Measurements from ENCODE around the gene LRRC28. TPM values are rescaled to one million over a fixed set of nuclear protein-coding genes. Genes with fewer than 3 reads are reported as not detected.

Gene LRRC28
- total and polyA plus RNA-seq, 2 of the 4 experiments (the other 2 are of a cell fraction), result 12.7 to 21.1 TPM

DNA sequence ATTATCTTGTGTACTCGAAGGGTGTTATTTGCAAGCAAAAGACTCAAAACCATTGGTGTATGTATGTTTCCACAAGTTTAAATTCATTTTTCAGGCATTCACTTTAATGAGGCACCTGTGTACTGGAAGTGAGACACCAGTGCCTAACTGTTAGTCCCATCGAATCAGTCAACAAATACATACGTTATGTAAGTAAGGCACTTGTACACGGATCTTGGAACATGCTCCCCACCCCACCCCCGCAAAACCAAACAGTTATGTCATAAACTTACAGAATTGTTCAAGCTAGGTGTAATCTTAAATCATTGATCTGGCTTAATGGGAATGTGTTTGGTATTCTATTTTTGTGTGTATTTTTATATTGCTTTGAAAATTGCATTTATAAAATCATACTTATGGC, 17.1 kb downstream of the LRRC28 start:
- Histone ChIP-seq H4K91ac (ENCODE audit: insufficient read depth, low read depth, low read length) (no peak overlapping the region), H3K14ac (replicated peaks; ENCODE audit: low read depth, low read length) (no peak overlapping the region), H3K4me1 (ENCODE audit: control insufficient read depth, insufficient read depth, low read length) (no peaks in the 10 kb centered on the region), H3K23ac (ENCODE audit: low read depth, low read length) (no peak overlapping the region), H3K56ac (ENCODE audit: extremely low read depth, insufficient read depth, low read length) (no peak overlapping the region), H2AK9ac (replicated peaks; ENCODE audit: low read depth, low read length, poor library complexity) (no peak overlapping the region), H3K27ac (ENCODE audit: insufficient read depth, low read length) (no peak overlapping the region), H3K9ac (ENCODE audit: low read depth, low read length) (no peak overlapping the region), H4K5ac (ENCODE audit: low read depth, low read length) (no peak overlapping the region), H2BK20ac (ENCODE audit: low read depth, low read length) (no peak overlapping the region), H3K18ac (ENCODE audit: low read depth, low read length) (no peak overlapping the region), H2BK5ac (ENCODE audit: low read depth, low read length, poor library complexity, severe bottlenecking) (no peak overlapping the region), H3K4ac (ENCODE audit: low read depth, low read length) (no peak overlapping the region), H3K9me3 (ENCODE audit: control insufficient read depth, insufficient read depth, low read length) (no peaks in the 10 kb centered on the region), H3K36me3 (ENCODE audit: control insufficient read depth, insufficient read depth, low read length) (no peaks in the 10 kb centered on the region), H2AK5ac (ENCODE audit: low read depth, low read length) (no peak overlapping the region), H3K4me2 (ENCODE audit: low read depth, low read length) (no peak overlapping the region), H2BK15ac (ENCODE audit: low read depth, low read length) (no peak overlapping the region), H3K9me1 (ENCODE audit: insufficient read depth, low read length) (no peaks in the 10 kb centered on the region), H4K8ac (ENCODE audit: low read depth in 2 of 2, low read length in 2 of 2) (no peak overlapping the region), H3K79me1 (ENCODE audit: low read depth in 1 of 2, low read length in 2 of 2) (no peaks in the 10 kb centered on the region; a peak in 1 of 4 replicates), H4K20me1 (ENCODE audit: insufficient read depth, low read length) (no peaks in the 10 kb centered on the region), H2AFZ (replicated peaks; ENCODE audit: low read length, poor library complexity) (no peak overlapping the region), H2BK120ac (ENCODE audit: low read depth, low read length) (no peak overlapping the region), H3K4me3 (ENCODE audit: insufficient read depth, low read depth, low read length) (no peak overlapping the region), H3K27me3 (ENCODE audit: control insufficient read depth, insufficient read depth, low read length) (no peaks in the 10 kb centered on the region)
- BruUV-seq (replicated peaks), result no TSS peak
- TF ChIP-seq, protein P1, sequence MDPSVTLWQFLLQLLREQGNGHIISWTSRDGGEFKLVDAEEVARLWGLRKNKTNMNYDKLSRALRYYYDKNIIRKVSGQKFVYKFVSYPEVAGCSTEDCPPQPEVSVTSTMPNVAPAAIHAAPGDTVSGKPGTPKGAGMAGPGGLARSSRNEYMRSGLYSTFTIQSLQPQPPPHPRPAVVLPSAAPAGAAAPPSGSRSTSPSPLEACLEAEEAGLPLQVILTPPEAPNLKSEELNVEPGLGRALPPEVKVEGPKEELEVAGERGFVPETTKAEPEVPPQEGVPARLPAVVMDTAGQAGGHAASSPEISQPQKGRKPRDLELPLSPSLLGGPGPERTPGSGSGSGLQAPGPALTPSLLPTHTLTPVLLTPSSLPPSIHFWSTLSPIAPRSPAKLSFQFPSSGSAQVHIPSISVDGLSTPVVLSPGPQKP (IDR thresholded peaks at IDR 0.05; ENCODE audit: borderline replicate concordance, low read depth, low read length), result no peak
- TF ChIP-seq BHLHE40 (IDR thresholded peaks at IDR 0.05; ENCODE audit: low read depth, low read length), result no peak
- ATAC-seq (ENCODE audit: low read depth) (no peak), DNase-seq (no peak)
- in situ Hi-C loops (cut with MboI; ENCODE audit: low sequenced_read_pairs) (loop anchor here (25.0 kb wide), 2 partner anchors 844 to 1319 kb away; no protein-coding TSS in a partner anchor), dilution Hi-C loops (cut with HindIII; ENCODE audit: low sequenced_read_pairs, unreplicated experiment) (no loop called here), intact Hi-C loops (cut with micrococcal nuclease) (no loop called here)
- ChIA-PET POLR2A (ENCODE audit: unreplicated experiment) (no interaction called here), CTCF (interaction anchor here (0.6 kb wide), 1 partner anchor 1604 kb away, joined by 3 read pairs; no protein-coding TSS in a partner anchor)
- WGBS, 2 experiments (ENCODE audit: extremely low coverage in 2 of 2, insufficient read length in 1 of 2), result 93% methylated on average over 2 of the region's 5 CpGs; no CpG with 5 or more reads in 1 of the 2 experiments
